IPS-NIHi7 (cell line): ENCODE measurements around the gene SIRT1.
"Not testable (repeated sequence)": the region's sequence is repeated elsewhere in the genome, so short reads cannot be mapped to it uniquely, and the experiment has no call there.

Experiments
- DNase-seq: peaks from one replicate; pipeline ENCODE4 v3.0.0; 2012; ENCODE audit warnings: mixed read lengths; ENCODE audit errors: extremely low spot score

SIRT1 gene

DNA sequence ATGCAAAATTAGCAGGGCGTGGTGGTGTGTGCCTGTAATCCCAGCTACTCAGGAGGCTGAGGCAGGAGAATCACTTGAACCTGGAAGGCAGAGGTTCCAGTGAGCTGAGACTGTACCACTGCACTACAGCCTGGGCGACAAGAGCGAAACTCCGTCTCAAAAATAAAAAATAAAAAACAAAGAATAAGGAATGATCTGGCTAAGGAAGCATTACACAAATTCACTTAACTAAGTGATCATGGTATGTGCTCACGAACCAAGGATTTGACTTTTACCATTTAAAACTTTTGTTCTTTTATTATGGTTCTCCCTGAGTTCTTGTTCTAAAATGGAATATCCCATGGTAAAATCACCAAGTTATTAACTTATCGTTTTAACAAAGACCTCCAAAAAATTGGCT, 71.2 kb downstream of the SIRT1 start:
- DNase-seq = no peak

DNA sequence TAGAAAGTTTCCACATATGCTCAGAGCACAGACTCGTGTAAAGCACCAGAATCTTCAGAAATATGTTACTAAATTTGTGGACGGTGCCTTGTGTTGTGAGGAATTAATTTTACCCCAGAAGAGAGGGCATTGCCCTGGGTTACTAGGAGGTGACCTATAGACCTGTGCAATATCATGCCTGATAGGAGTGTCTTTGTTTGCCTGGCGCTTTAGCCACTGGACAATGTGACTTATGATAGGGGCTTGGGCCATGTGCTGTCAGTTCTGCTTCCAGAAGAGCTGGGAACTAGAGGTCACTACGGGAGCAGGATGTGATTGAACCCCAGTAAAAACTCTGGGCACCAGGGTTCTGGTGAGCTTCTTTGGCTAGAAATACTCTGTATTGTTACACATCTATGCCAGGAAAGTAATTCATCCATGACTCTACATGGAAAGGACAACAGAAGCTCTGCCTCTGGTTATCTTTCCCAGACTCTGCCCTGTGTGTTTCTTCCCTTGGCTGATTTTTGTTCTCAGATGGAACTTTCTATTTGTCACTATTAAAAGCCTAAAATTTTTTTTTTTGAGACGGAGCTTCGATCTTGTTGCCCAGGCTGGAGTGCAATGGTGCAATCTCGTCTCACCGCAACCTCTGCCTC, 75.5 kb downstream of the SIRT1 start:
- DNase-seq = no peak

DNA sequence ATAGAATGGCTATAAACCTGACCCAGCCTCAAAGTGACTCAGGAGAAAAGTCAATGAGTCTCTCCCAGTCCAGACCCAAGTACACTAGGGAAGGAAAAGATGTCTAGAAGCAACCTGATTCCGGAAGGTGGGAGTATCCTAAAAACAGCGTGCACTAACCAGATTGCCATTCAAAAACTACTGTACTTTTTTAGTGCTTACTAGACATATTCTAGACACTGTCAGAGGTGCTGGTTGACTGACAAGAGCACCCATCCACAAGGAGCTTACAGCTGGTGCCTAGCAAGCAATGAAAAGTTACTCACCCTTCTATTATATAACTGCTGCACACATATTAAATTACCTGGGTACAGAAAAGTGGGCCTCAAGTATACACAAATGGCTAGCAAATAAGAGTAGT, 81.0 kb downstream of the SIRT1 start:
- DNase-seq = no peak

DNA sequence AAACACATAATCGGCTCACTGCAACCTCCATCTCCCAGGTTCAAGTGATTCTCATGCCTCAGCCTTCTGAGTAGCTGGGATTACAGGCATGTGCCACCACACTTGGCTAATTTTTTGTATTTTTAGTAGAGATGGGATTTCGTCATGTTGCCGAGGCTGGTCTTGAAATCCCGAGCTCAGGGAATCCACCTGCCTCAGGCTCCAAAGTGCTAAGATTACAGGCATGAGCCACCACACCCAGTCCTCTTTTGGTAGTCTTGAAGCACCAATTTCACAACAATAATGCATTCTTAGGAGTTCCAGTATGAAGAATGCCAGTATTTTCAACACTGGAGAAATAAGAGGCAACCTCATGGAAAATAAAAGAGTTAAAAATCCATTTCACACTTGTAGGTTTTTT, 81.6 kb downstream of the SIRT1 start:
- DNase-seq = not testable (repeated sequence)
